Vagina (tissue), 2 donors: ENCODE data around the gene SPEM1.

Source experiments
- POLR2A ChIP-seq, 2 donors: fragments of 450-650 bp; IDR thresholded peaks; one replicate each; pipeline ENCODE4 v1.6.1; 2017; ENCODE audit warnings: antibody characterized with exemption in 2 of 2, mild to moderate bottlenecking in 2 of 2, moderate library complexity in 2 of 2
- POLR2AphosphoS5 ChIP-seq, 2 donors: sonication (generic); formaldehyde crosslinking; IDR thresholded peaks; one replicate each; pipeline ENCODE4 v1.9.0; 2017; ENCODE audit warnings: antibody characterized with exemption in 2 of 2, mild to moderate bottlenecking in 2 of 2, low read depth in 1 of 2; ENCODE audit not compliant: insufficient read depth in 1 of 2
- TF ChIP-seq, protein P1 (sequence below), 3 experiments: fragments of 450-650 bp in 2 of 3; fragments of 200-600 bp in 1 of 3; sonication (generic) in 1 of 3; IDR thresholded peaks; one replicate each; pipeline ENCODE4 v1.5.1; 2017 to 2019; ENCODE audit warnings: antibody characterized with exemption in 3 of 3, mild to moderate bottlenecking in 2 of 3, moderate library complexity in 2 of 3

DNA sequence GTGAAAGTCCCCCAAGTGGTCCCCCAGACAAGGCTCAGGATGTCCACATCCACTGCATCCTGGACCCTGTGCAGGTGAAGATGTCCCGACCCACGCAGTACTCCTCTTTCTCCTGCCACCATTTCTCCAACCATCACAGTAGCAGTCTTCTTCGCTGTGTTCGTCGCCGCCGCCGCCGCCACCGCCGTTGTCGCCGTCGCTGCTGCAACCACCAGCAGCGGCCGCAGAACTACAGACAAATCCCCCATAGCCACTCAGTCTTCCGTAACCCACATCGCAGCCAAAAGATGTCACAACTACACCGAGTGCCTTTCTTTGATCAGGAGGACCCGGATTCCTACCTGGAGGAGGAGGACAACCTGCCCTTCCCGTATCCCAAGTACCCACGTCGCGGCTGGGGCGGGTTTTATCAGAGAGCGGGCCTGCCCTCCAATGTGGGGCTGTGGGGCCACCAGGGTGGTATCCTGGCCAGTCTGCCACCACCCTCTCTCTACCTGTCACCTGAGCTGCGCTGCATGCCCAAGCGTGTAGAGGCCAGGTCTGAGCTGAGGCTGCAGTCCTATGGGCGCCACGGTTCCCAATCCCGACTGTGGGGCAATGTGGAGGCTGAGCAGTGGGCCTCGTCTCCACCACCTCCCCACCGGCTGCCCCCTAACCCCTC, 6.2 kb downstream of the SPEM1 start:
- no peak for TF ChIP-seq POLR2AphosphoS5 (IDR thresholded peaks at IDR 0.05; ENCODE audit: insufficient read depth in 1 of 2, low read depth in 1 of 2)
- TF ChIP-seq, protein P1, sequence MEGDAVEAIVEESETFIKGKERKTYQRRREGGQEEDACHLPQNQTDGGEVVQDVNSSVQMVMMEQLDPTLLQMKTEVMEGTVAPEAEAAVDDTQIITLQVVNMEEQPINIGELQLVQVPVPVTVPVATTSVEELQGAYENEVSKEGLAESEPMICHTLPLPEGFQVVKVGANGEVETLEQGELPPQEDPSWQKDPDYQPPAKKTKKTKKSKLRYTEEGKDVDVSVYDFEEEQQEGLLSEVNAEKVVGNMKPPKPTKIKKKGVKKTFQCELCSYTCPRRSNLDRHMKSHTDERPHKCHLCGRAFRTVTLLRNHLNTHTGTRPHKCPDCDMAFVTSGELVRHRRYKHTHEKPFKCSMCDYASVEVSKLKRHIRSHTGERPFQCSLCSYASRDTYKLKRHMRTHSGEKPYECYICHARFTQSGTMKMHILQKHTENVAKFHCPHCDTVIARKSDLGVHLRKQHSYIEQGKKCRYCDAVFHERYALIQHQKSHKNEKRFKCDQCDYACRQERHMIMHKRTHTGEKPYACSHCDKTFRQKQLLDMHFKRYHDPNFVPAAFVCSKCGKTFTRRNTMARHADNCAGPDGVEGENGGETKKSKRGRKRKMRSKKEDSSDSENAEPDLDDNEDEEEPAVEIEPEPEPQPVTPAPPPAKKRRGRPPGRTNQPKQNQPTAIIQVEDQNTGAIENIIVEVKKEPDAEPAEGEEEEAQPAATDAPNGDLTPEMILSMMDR (IDR thresholded peaks at IDR 0.05), result no peak
- TF ChIP-seq POLR2A (IDR thresholded peaks at IDR 0.05), result no peak
